Lower lobe of right lung (tissue), 2 donors: ENCODE data around the gene SLC25A26. TPM values are rescaled to one million over a fixed set of nuclear protein-coding genes. Genes with fewer than 3 reads are reported as not detected.
"Not testable (repeated sequence)": the region's sequence is repeated elsewhere in the genome, so short reads cannot be mapped to it uniquely, and the experiment has no call there.

Experiments
- ATAC-seq, 2 donors: fragments of 200-7000 bp; cut with Tn5 transposase; one replicate each; pipeline ENCODE4 v1.9.1; 2020 to 2022; ENCODE audit warnings: mild to moderate bottlenecking in 2 of 2, moderate library complexity in 2 of 2
- DNase-seq: peaks from one replicate; pipeline ENCODE4 v3.0.0-alpha.2; 2020
- H3K27ac ChIP-seq: fragments of 200-600 bp; one replicate; pipeline ENCODE4 v1.8.0; 2022
- H3K27me3 ChIP-seq: fragments of 200-600 bp; one replicate; pipeline ENCODE4 v1.8.0; 2022; ENCODE audit warnings: low read depth
- H3K36me3 ChIP-seq: fragments of 200-600 bp; one replicate; pipeline ENCODE4 v1.8.0; 2022; ENCODE audit warnings: mild to moderate bottlenecking
- H3K4me1 ChIP-seq: fragments of 200-600 bp; one replicate; pipeline ENCODE4 v1.8.0; 2022
- H3K4me3 ChIP-seq: fragments of 200-600 bp; one replicate; pipeline ENCODE4 v1.8.0; 2022; ENCODE audit warnings: mild to moderate bottlenecking
- H3K9me3 ChIP-seq: fragments of 200-600 bp; one replicate; pipeline ENCODE4 v1.8.0; 2022
- intact Hi-C: fragments of 100-400 bp; cut with DNase I; formaldehyde crosslinking; loops from one replicate; pipeline ENCODE4 v1.11.0; 2022
- total RNA-seq: library from RNA; stranded (reverse); fragmentation: NEBNext Ultra II Directional; extraction: Animal tissue kit (Norgen Biotek cat#: 25700); gene quantifications from one replicate; pipeline ENCODE4 v1.2.1, GENCODE V29; 2021
- TF ChIP-seq, protein P1 (sequence below): fragments of 200-600 bp; IDR thresholded peaks from one replicate; pipeline ENCODE4 v1.8.0; 2022; ENCODE audit warnings: antibody characterized with exemption, mild to moderate bottlenecking
- donor health status: DM: no; HTN: yes; CAD: no; lungs with severe emphysema.

SLC25A26 gene
- total RNA-seq, 1 donor from 2014 or later, result 18.8 TPM

DNA sequence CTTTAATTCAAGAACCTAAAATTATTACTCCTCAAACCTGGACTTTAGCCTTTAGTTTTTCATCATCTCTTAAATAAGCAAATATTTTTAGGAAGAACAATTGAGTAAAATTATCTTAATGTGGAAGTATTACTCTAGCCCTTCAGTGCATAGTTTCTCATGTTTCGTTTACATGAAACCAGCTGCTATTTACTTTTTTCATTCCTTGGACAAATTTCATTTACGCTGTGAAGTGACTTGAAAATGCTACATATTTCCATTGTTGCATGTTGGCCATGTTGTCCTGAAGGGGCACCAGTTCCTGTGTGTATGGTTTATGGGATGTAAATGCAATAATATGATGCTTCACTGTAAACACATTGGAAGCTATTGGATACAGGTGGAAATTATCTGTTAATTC lies 49.9 kb downstream of the SLC25A26 start:
- Histone ChIP-seq H3K36me3 (no peaks in the 10 kb centered on the region), H3K9me3 (no peaks in the 10 kb centered on the region), H3K27me3 (no peaks in the 10 kb centered on the region), H3K4me1 (peaks cover 7% of the 10 kb centered on the region), H3K4me3 (no peak overlapping the region), H3K27ac (no peak overlapping the region)
- TF ChIP-seq, protein P1, sequence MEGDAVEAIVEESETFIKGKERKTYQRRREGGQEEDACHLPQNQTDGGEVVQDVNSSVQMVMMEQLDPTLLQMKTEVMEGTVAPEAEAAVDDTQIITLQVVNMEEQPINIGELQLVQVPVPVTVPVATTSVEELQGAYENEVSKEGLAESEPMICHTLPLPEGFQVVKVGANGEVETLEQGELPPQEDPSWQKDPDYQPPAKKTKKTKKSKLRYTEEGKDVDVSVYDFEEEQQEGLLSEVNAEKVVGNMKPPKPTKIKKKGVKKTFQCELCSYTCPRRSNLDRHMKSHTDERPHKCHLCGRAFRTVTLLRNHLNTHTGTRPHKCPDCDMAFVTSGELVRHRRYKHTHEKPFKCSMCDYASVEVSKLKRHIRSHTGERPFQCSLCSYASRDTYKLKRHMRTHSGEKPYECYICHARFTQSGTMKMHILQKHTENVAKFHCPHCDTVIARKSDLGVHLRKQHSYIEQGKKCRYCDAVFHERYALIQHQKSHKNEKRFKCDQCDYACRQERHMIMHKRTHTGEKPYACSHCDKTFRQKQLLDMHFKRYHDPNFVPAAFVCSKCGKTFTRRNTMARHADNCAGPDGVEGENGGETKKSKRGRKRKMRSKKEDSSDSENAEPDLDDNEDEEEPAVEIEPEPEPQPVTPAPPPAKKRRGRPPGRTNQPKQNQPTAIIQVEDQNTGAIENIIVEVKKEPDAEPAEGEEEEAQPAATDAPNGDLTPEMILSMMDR, result no peak
- no peak for DNase-seq
- no peak for ATAC-seq
- intact Hi-C loops, result loop anchor here (10.0 kb wide), 1 partner anchor 544 kb away; no protein-coding TSS in a partner anchor

DNA sequence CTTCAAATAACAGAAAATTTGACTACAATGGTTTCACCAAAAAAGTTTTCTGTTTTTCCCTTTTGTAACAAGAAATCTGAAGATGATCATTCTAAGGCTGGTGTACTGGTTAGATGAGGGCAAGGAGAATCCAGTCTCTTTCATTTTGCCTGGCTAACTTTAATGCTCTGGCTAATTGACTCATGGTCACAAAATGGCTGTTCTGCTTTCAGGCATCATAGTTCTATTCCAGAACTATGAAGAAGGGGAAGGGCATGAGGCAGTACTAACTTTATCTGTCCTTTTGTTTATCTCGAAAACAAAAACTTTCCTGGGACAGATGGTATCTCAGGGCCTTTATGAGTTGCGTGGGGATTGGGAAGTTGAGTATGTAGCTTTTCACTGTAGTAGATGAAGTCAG lies 50.4 kb downstream of the SLC25A26 start:
- Histone ChIP-seq H3K4me3 (no peak overlapping the region), H3K27ac (no peak overlapping the region), H3K4me1 (peaks cover 7% of the 10 kb centered on the region), H3K36me3 (no peaks in the 10 kb centered on the region), H3K27me3 (no peaks in the 10 kb centered on the region), H3K9me3 (no peaks in the 10 kb centered on the region)
- TF ChIP-seq, protein P1, result no peak
- intact Hi-C loops, result loop anchor here (10.0 kb wide), 1 partner anchor 544 kb away; no protein-coding TSS in a partner anchor
- DNase-seq (no peak), ATAC-seq (no peak)

DNA sequence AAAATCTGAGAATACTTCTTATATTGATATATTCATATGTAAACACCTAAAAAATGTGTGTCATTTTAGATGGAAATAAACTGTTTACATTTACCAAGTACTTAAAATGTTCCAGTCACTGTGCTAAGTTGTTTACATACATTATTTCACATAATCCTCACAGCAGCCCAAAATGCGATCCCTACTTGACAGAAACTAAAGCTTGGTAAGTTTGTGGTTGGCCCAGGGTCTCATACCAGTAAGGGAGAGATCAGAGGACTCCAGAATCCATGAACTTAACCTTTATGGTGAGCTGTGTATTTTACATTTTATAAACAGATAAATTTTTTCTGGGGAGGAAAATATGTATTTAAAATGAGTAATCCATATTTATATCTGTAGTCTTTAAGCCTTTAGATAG lies 51.2 kb downstream of the SLC25A26 start:
- intact Hi-C loops, result loop anchor here (10.0 kb wide), 1 partner anchor 543 kb away; no protein-coding TSS in a partner anchor
- H3K27me3 ChIP-seq, result no peaks in the 10 kb centered on the region
- ATAC-seq, result no peak
- H3K36me3 ChIP-seq, result no peaks in the 10 kb centered on the region
- no peak overlapping the region for H3K27ac ChIP-seq
- H3K9me3 ChIP-seq, result no peaks in the 10 kb centered on the region
- no peak for DNase-seq
- TF ChIP-seq, protein P1, result no peak
- H3K4me1 ChIP-seq, result peaks cover 7% of the 10 kb centered on the region
- no peak overlapping the region for H3K4me3 ChIP-seq

DNA sequence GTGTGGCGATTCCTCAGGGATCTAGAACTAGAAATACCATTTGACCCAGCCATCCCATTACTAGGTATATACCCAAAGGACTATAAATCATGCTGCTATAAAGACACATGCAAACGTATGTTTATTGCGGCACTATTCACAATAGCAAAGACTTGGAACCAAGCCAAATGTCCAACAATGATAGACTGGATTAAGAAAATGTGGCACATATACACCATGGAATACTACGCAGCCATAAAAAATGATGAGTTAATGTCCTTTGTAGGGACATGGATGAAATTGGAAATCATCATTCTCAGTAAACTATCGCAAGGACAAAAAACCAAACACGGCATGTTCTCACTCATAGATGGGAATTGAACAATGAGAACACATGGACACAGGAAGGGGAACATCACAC lies 54.0 kb downstream of the SLC25A26 start:
- not testable (repeated sequence) for H3K27me3 ChIP-seq, ATAC-seq, H3K36me3 ChIP-seq, H3K9me3 ChIP-seq, DNase-seq, H3K27ac ChIP-seq, H3K4me1 ChIP-seq, H3K4me3 ChIP-seq
- intact Hi-C loops, result loop anchor here (10.0 kb wide), 1 partner anchor 540 kb away; no protein-coding TSS in a partner anchor

DNA sequence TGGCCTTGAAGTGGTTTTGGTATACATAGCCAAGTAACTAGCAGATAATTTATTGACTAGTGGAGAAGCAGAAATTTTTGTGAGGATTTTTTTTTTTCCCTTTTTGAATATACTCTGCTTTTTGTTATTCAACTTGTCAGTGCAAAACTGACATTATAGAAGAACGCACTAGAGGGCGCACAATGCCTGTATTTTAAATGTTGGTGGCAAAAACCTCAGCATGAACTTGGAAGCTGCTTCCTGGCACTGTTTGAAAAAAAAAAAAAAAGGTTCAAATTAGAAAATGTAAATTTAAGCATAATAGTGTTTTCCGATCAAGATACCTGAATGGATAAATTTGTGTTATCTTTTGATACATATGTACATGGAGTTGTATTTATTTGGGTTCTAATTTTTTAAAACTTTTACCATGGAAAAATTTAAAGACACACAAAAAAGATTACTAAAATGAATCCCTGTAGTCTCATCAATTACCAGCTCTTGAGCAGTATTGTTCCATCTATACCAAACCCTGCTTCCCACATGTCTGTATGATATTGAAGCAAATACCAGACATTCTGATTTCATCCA lies 56.0 kb downstream of the SLC25A26 start:
- intact Hi-C loops, result loop anchor here (10.0 kb wide), 1 partner anchor 538 kb away; no protein-coding TSS in a partner anchor
- Histone ChIP-seq H3K4me3 (no peak overlapping the region), H3K4me1 (no peaks in the 10 kb centered on the region), H3K27me3 (no peaks in the 10 kb centered on the region), H3K27ac (no peak overlapping the region), H3K9me3 (no peaks in the 10 kb centered on the region), H3K36me3 (no peaks in the 10 kb centered on the region)
- no peak for DNase-seq
- TF ChIP-seq, protein P1, result peak; percentile 70
- ATAC-seq, result no peak

DNA sequence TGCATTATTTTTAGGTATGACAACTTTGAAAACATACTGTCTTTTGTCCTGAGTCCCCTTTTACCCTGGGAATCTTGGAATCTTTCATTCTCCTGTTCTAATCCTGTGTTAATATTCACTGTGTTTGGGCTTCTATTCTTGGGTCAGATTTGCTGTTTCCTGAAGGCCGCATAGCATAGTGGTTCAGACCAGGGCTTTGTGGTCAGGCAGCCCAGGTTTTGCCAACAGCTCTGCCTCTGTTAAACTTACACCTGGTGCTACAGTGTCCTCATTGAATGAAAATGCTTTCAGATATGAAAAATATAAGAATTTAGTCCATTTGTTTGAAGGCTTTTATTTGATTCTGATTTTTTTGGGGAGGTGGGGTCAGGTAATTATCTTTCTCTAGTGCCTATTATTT lies 58.4 kb downstream of the SLC25A26 start:
- no peak overlapping the region for H3K4me3 ChIP-seq
- TF ChIP-seq, protein P1, result no peak
- no peaks in the 10 kb centered on the region for H3K4me1 ChIP-seq
- no peaks in the 10 kb centered on the region for H3K36me3 ChIP-seq
- DNase-seq (no peak), ATAC-seq (no peak)
- intact Hi-C loops, result loop anchor here (10.0 kb wide), 1 partner anchor 536 kb away; no protein-coding TSS in a partner anchor
- no peaks in the 10 kb centered on the region for H3K9me3 ChIP-seq
- H3K27ac ChIP-seq, result no peak overlapping the region
- no peaks in the 10 kb centered on the region for H3K27me3 ChIP-seq
